IMR-90 (cell line): ENCODE results near the gene NPSR1.

Source experiments
- CTCF ChIP-seq: conservative IDR thresholded peaks from 2 replicates; pipeline ENCODE4 v1.5.1; 2012; ENCODE audit warnings: mild to moderate bottlenecking, low read depth, low read length, improper control_type of control experiment
- FOS ChIP-seq: fragments of 150-350 bp; IDR thresholded peaks from 2 replicates; pipeline ENCODE4 v1.6.1; 2016; ENCODE audit warnings: low read depth, low read length
- SMC3 ChIP-seq: fragments of 150-350 bp; IDR thresholded peaks from 2 replicates; pipeline ENCODE4 v1.6.1; 2016; ENCODE audit warnings: low read depth, mild to moderate bottlenecking, antibody characterized with exemption, low read length, moderate library complexity
- TF ChIP-seq, protein P1 (sequence below): fragments of 150-350 bp; IDR thresholded peaks from 2 replicates; pipeline ENCODE4 v1.6.1; 2017; ENCODE audit warnings: mild to moderate bottlenecking, antibody characterized with exemption, low read length, low read depth

DNA sequence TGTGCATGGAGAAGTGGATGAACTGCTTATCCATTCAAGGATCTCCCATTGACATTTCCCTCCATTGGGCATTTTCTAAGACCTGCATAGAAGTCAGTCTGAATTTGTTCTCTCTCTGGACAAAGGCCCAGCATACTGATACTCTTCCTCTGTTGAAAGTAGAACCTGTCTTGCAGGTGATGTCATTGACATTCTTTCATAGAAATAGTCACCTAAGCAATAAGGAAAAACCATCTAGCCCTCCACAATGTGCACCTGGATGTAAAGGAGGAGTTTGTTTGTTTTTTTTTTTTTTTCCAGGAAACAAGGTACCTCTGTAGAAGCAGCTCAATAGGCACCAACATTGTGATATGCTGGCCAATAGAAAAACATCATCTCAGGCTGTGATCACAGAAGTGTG lies 228.8 kb downstream of the NPSR1 start:
- no peak for TF ChIP-seq CTCF
- no peak for TF ChIP-seq SMC3
- TF ChIP-seq, protein P1, sequence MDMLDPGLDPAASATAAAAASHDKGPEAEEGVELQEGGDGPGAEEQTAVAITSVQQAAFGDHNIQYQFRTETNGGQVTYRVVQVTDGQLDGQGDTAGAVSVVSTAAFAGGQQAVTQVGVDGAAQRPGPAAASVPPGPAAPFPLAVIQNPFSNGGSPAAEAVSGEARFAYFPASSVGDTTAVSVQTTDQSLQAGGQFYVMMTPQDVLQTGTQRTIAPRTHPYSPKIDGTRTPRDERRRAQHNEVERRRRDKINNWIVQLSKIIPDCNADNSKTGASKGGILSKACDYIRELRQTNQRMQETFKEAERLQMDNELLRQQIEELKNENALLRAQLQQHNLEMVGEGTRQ = no peak
- TF ChIP-seq FOS = no peak
